Trophoblast cell (in vitro differentiated cells and primary cell): ENCODE data around the gene SHOX.

Experiments
- DNase-seq, 2 donors: peaks; one replicate each; pipeline ENCODE4 v3.0.0-alpha.2; 2016
- H2AFZ ChIP-seq: 2 replicates; pipeline ENCODE4 v1.6.1; 2013; ENCODE audit warnings: low read length, moderate library complexity, mild to moderate bottlenecking; ENCODE audit not compliant: insufficient read depth, poor library complexity
- H2AK5ac ChIP-seq: 2 replicates; pipeline ENCODE4 v1.6.1; 2013; ENCODE audit warnings: mild to moderate bottlenecking, low read length
- H2BK120ac ChIP-seq: 2 replicates; pipeline ENCODE4 v1.6.1; 2013; ENCODE audit warnings: low read length, mild to moderate bottlenecking, moderate library complexity; ENCODE audit not compliant: insufficient read depth, poor library complexity
- H2BK12ac ChIP-seq: 2 replicates; pipeline ENCODE4 v1.6.1; 2013; ENCODE audit warnings: mild to moderate bottlenecking, low read length, moderate library complexity
- H2BK5ac ChIP-seq: 2 replicates; pipeline ENCODE4 v1.6.1; 2013; ENCODE audit warnings: low read length, low read depth, moderate library complexity, mild to moderate bottlenecking; ENCODE audit not compliant: poor library complexity
- H3K14ac ChIP-seq: 2 replicates; pipeline ENCODE4 v1.6.1; 2013; ENCODE audit warnings: mild to moderate bottlenecking, low read length
- H3K18ac ChIP-seq: 2 replicates; pipeline ENCODE4 v1.6.1; 2013; ENCODE audit warnings: mild to moderate bottlenecking, low read length
- H3K23ac ChIP-seq: 2 replicates; pipeline ENCODE4 v1.6.1; 2013; ENCODE audit warnings: low read length
- H3K27ac ChIP-seq: 2 replicates; pipeline ENCODE4 v1.5.1; 2013; ENCODE audit warnings: low read depth, mild to moderate bottlenecking, inconsistent platforms, low read length, moderate library complexity
- H3K27me3 ChIP-seq: 2 replicates; pipeline ENCODE4 v1.6.1; 2013; ENCODE audit warnings: inconsistent platforms, mild to moderate bottlenecking, low read length, moderate library complexity; ENCODE audit not compliant: insufficient read depth
- H3K36me3 ChIP-seq, 2 experiments: 1 replicate in 1 of 2; 2 replicates in 1 of 2; pipeline ENCODE4 v1.6.1; 2013; ENCODE audit warnings: low read length in 2 of 2, mild to moderate bottlenecking in 2 of 2, moderate library complexity in 1 of 2; ENCODE audit not compliant: insufficient read depth in 2 of 2, control insufficient read depth in 1 of 2
- H3K4ac ChIP-seq: 2 replicates; pipeline ENCODE4 v1.6.1; 2013; ENCODE audit warnings: low read depth, mild to moderate bottlenecking, low read length, moderate library complexity
- H3K4me1 ChIP-seq, 2 experiments: 1 replicate in 1 of 2; 2 replicates in 1 of 2; pipeline ENCODE4 v1.6.1; 2013; ENCODE audit warnings: low read length in 2 of 2, mild to moderate bottlenecking in 2 of 2, moderate library complexity in 1 of 2; ENCODE audit not compliant: insufficient read depth in 2 of 2, control insufficient read depth in 1 of 2
- H3K4me2 ChIP-seq: 2 replicates; pipeline ENCODE4 v1.6.1; 2013; ENCODE audit warnings: inconsistent platforms, mild to moderate bottlenecking, low read length, moderate library complexity
- H3K4me3 ChIP-seq: 2 replicates; pipeline ENCODE4 v1.5.1; 2013; ENCODE audit warnings: mild to moderate bottlenecking, low read depth, low read length, inconsistent platforms
- H3K79me1 ChIP-seq: one replicate; pipeline ENCODE4 v1.6.1; 2013; ENCODE audit warnings: low read length
- H3K79me2 ChIP-seq: 2 replicates; pipeline ENCODE4 v1.6.1; 2013; ENCODE audit warnings: low read length, mild to moderate bottlenecking; ENCODE audit not compliant: control insufficient read depth, insufficient read depth, poor library complexity
- H3K9ac ChIP-seq: 2 replicates; pipeline ENCODE4 v1.6.1; 2013; ENCODE audit warnings: mild to moderate bottlenecking, low read length
- H3K9me3 ChIP-seq: 2 replicates; pipeline ENCODE4 v1.6.1; 2013; ENCODE audit warnings: low read depth, mild to moderate bottlenecking, control low read depth, inconsistent platforms, low read length; ENCODE audit not compliant: insufficient read depth
- H4K12ac ChIP-seq: 2 replicates; pipeline ENCODE4 v1.6.1; 2013; ENCODE audit warnings: low read depth, mild to moderate bottlenecking, low read length, moderate library complexity
- H4K8ac ChIP-seq: 2 replicates; pipeline ENCODE4 v1.6.1; 2013; ENCODE audit warnings: low read depth, mild to moderate bottlenecking, low read length, moderate library complexity
- H4K91ac ChIP-seq: one replicate; pipeline ENCODE4 v1.6.1; 2013; ENCODE audit warnings: low read depth, mild to moderate bottlenecking, low read length, moderate library complexity
- WGBS: extraction: QIAGEN DNeasy Blood & Tissue Kit; methylation state at CpG from one replicate; pipeline ENCODE4 v1.1.7; 2013; ENCODE audit warnings: missing lambda C conversion rate; ENCODE audit not compliant: insufficient read length, insufficient coverage; ENCODE audit errors: extremely low coverage; 5-methylcytosine and 5-hydroxymethylcytosine counted together

The SHOX gene

DNA sequence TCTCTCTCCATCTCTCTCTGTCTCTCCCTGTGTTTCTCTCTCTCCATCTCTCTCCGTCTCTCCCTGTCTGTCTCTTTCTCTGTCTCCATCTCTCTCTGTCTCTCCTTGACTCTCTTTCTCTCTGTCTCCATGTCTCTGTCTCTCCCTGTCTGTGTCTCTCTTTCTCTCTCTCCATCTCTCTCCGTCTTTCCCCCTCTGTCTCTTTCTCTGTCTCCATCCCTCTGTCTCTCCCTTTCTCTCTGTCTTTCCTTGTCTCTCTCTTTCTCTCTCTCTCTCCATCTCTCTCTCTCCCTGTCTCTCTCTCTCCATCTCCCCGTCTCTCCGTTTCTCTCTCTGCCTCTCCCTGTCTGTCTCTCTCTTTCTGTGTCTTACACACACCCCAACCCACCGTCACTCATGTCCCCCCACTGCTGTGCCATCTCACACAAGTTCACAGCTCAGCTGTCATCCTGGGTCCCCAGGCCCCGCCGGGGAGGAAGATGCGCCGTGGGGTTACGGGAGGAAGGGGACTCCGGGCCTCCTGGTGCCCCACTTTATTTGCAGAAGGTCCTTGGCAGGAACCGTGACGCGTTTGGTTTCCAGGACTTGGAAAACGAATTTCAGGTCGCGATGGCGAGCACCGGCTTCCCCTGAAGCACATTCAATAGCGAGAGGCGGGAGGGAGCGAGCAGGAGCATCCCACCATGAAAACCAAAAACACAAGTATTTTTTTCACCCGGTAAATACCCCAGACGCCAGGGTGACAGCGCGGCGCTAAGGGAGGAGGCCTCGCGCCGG, 1.2 kb upstream of the SHOX start:
- H3K23ac ChIP-seq: no peak overlapping the region
- no peak overlapping the region for H3K14ac ChIP-seq
- H3K9me3 ChIP-seq: peaks cover 4% of the 10 kb centered on the region
- H3K79me1 ChIP-seq: no peaks in the 10 kb centered on the region
- H3K4me3 ChIP-seq: no peak overlapping the region
- no peak overlapping the region for H2BK5ac ChIP-seq
- no peak overlapping the region for H2AK5ac ChIP-seq
- H3K4me2 ChIP-seq: no peak overlapping the region
- no peak for DNase-seq
- H3K27ac ChIP-seq: no peak overlapping the region
- H3K18ac ChIP-seq: no peak overlapping the region
- no peak overlapping the region for H2BK12ac ChIP-seq
- no peak overlapping the region for H4K8ac ChIP-seq
- H3K36me3 ChIP-seq: no peaks in the 10 kb centered on the region
- H3K79me2 ChIP-seq: no peaks in the 10 kb centered on the region
- no peak overlapping the region for H3K9ac ChIP-seq
- H4K91ac ChIP-seq: no peak overlapping the region
- H4K12ac ChIP-seq: no peak overlapping the region
- no peaks in the 10 kb centered on the region for H3K4me1 ChIP-seq
- no CpG with 5 or more reads among the region's 30 CpGs for WGBS
- no peak overlapping the region for H3K4ac ChIP-seq
- no peak overlapping the region for H2AFZ ChIP-seq
- no peak overlapping the region for H2BK120ac ChIP-seq
- peaks cover 65% of the 10 kb centered on the region for H3K27me3 ChIP-seq

- H3K4me3 ChIP-seq: no peak overlapping the region
- H2BK12ac ChIP-seq: no peak overlapping the region
- H3K27me3 ChIP-seq: peaks cover 71% of the 10 kb centered on the region
- H2BK5ac ChIP-seq: no peak overlapping the region
- peaks cover 4% of the 10 kb centered on the region for H3K9me3 ChIP-seq
- H2AFZ ChIP-seq: no peak overlapping the region
- H3K9ac ChIP-seq: no peak overlapping the region
- no peak overlapping the region for H3K4me2 ChIP-seq
- H4K12ac ChIP-seq: no peak overlapping the region
- no peak overlapping the region for H3K23ac ChIP-seq
- no peak for DNase-seq
- H3K14ac ChIP-seq: no peak overlapping the region
- H3K36me3 ChIP-seq: no peaks in the 10 kb centered on the region
- no peak overlapping the region for H4K91ac ChIP-seq
- H3K4ac ChIP-seq: no peak overlapping the region
- H3K27ac ChIP-seq: no peak overlapping the region
- no peak overlapping the region for H3K18ac ChIP-seq
- H2BK120ac ChIP-seq: no peak overlapping the region
- H3K4me1 ChIP-seq: no peaks in the 10 kb centered on the region
- no peak overlapping the region for H4K8ac ChIP-seq
- H3K79me1 ChIP-seq: no peaks in the 10 kb centered on the region
- WGBS: no CpG with 5 or more reads among the region's 62 CpGs
- no peaks in the 10 kb centered on the region for H3K79me2 ChIP-seq
- H2AK5ac ChIP-seq: no peak overlapping the region
Observed at GRCh38 chrX:630007-630611, 482 bp upstream of the SHOX start.

DNA sequence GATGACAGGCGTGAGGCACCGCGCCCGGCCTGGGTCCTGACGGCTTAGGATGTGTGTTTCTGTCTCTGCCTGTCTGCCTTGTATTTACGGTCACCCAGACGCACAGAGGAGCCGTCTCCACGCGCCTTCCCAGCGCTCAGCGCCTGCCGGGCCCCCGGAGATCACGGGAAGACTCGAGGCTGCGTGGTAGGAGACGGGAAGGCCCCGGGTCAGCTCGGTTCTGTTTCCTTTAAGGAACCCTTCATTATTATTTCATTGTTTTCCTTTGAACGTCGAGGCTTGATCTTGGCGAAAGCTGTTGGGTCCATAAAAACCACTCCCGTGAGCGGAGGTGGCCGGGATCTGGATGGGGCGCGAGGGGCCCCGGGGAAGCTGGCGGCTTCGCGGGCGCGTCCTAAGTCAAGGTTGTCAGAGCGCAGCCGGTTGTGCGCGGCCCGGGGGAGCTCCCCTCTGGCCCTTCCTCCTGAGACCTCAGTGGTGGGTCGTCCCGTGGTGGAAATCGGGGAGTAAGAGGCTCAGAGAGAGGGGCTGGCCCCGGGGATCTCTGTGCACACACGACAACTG, 1.3 kb downstream of the SHOX start:
- H3K27me3 ChIP-seq: peaks cover 79% of the 10 kb centered on the region
- no peak overlapping the region for H3K4ac ChIP-seq
- H2BK5ac ChIP-seq: no peak overlapping the region
- H3K18ac ChIP-seq: no peak overlapping the region
- no peak overlapping the region for H3K9ac ChIP-seq
- no peak overlapping the region for H2BK12ac ChIP-seq
- H3K27ac ChIP-seq: no peak overlapping the region
- no peak overlapping the region for H3K4me2 ChIP-seq
- no peak overlapping the region for H4K12ac ChIP-seq
- H3K4me3 ChIP-seq: peak overlapping the region; percentile 45
- no peak overlapping the region for H2AFZ ChIP-seq
- no peak overlapping the region for H2BK120ac ChIP-seq
- WGBS: no CpG with 5 or more reads among the region's 44 CpGs
- H3K36me3 ChIP-seq: no peaks in the 10 kb centered on the region
- no peak overlapping the region for H3K23ac ChIP-seq
- H4K8ac ChIP-seq: no peak overlapping the region
- no peak for DNase-seq
- H3K79me2 ChIP-seq: no peaks in the 10 kb centered on the region
- H3K79me1 ChIP-seq: no peaks in the 10 kb centered on the region
- no peak overlapping the region for H4K91ac ChIP-seq
- peaks cover 5% of the 10 kb centered on the region for H3K9me3 ChIP-seq
- no peak overlapping the region for H2AK5ac ChIP-seq
- no peak overlapping the region for H3K14ac ChIP-seq
- no peaks in the 10 kb centered on the region for H3K4me1 ChIP-seq

DNA sequence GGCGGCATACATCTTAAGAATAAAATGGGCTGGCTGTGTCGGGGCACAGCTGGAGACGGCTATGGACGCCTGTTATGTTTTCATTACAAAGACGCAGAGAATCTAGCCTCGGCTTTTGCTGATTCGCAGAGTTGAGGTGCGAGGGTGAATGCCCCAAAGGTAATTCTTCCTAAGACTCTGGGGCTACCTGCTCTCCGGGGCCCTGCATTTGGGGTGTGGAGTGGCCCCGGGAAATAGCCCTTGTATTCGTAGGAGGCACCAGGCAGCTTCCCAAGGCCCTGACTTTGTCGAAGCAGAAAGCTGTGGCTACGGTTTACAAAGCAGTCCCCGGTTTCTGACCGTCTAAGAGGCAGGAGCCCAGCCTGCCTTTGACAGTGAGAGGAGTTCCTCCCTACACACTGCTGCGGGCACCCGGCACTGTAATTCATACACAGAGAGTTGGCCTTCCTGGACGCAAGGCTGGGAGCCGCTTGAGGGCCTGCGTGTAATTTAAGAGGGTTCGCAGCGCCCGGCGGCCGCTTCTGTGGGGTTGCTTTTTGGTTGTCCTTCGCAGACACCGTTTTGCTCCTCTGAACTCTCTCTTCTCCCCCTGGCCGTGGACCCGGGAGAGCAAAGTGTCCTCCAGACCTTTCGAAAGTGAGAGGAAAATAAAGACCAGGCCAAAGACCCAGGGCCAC, 1.9 kb downstream of the SHOX start:
- peaks cover 79% of the 10 kb centered on the region for H3K27me3 ChIP-seq
- H2AK5ac ChIP-seq: no peak overlapping the region
- no peak overlapping the region for H4K8ac ChIP-seq
- H3K4me2 ChIP-seq: no peak overlapping the region
- H3K4me3 ChIP-seq: no peak overlapping the region
- H3K14ac ChIP-seq: no peak overlapping the region
- no peaks in the 10 kb centered on the region for H3K36me3 ChIP-seq
- H3K4ac ChIP-seq: no peak overlapping the region
- no peak overlapping the region for H3K27ac ChIP-seq
- no peak overlapping the region for H3K18ac ChIP-seq
- H3K79me2 ChIP-seq: no peaks in the 10 kb centered on the region
- H2BK5ac ChIP-seq: no peak overlapping the region
- no peak overlapping the region for H3K9ac ChIP-seq
- H4K91ac ChIP-seq: no peak overlapping the region
- no peaks in the 10 kb centered on the region for H3K79me1 ChIP-seq
- WGBS: no CpG with 5 or more reads among the region's 30 CpGs
- H3K9me3 ChIP-seq: peaks cover 5% of the 10 kb centered on the region
- DNase-seq: no peak
- H2BK120ac ChIP-seq: no peak overlapping the region
- H3K23ac ChIP-seq: no peak overlapping the region
- no peak overlapping the region for H4K12ac ChIP-seq
- no peak overlapping the region for H2AFZ ChIP-seq
- H2BK12ac ChIP-seq: no peak overlapping the region
- no peaks in the 10 kb centered on the region for H3K4me1 ChIP-seq
